GM13977 (cell line): Measurements from ENCODE around the gene HEBP1.

Experiments used
- DNase-seq: peaks from one replicate; pipeline ENCODE4 v3.0.0; 2012; ENCODE audit warnings: low spot score
- CTCF ChIP-seq: IDR thresholded peaks from 2 replicates; pipeline ENCODE4 v1.5.1; 2012; ENCODE audit warnings: mild to moderate bottlenecking, control low read depth; ENCODE audit not compliant: insufficient read depth; ENCODE audit errors: extremely low read depth, missing control alignments
- in situ Hi-C: fragments of 300-500 bp; cut with MboI; formaldehyde crosslinking; loops from one replicate; pipeline ENCODE4 v1.12.0; 2022; ENCODE audit warnings: low sequenced_read_pairs, low pct_unique_long_range_greater_than_20kb, mixed read lengths, inconsistent platforms; ENCODE audit not compliant: unreplicated experiment

The HEBP1 gene

GRCh38 chr12:12995088-12995487 is 5.0 kb downstream of the HEBP1 start:
- no peak for TF ChIP-seq CTCF
- no peak for DNase-seq
- in situ Hi-C loops = no loop called here

- no peak for TF ChIP-seq CTCF
- in situ Hi-C loops = no loop called here
- no peak for DNase-seq
These were observed 6.7 kb downstream of the HEBP1 start for GRCh38 chr12:12993367-12993766.

- no peak for TF ChIP-seq CTCF
- DNase-seq = no peak
- in situ Hi-C loops = no loop called here
These were observed 7.5 kb downstream of the HEBP1 start for GRCh38 chr12:12992418-12993130.

- in situ Hi-C loops = no loop called here
- TF ChIP-seq CTCF = no peak
- DNase-seq = no peak
These were observed 9.2 kb downstream of the HEBP1 start for GRCh38 chr12:12990700-12991468.

- in situ Hi-C loops = no loop called here
- no peak for TF ChIP-seq CTCF
- no peak for DNase-seq
These were observed 12.6 kb downstream of the HEBP1 start for GRCh38 chr12:12987421-12987820.

GRCh38 chr12:12986775-12987331 is 13.2 kb downstream of the HEBP1 start:
- DNase-seq = no peak
- no peak for TF ChIP-seq CTCF

More at GRCh38 chr12:12986775-12987331, 13.2 kb downstream of the HEBP1 start:
- in situ Hi-C loops = no loop called here
